ENCODE data around the gene SARM1.

The SARM1 gene

DNA sequence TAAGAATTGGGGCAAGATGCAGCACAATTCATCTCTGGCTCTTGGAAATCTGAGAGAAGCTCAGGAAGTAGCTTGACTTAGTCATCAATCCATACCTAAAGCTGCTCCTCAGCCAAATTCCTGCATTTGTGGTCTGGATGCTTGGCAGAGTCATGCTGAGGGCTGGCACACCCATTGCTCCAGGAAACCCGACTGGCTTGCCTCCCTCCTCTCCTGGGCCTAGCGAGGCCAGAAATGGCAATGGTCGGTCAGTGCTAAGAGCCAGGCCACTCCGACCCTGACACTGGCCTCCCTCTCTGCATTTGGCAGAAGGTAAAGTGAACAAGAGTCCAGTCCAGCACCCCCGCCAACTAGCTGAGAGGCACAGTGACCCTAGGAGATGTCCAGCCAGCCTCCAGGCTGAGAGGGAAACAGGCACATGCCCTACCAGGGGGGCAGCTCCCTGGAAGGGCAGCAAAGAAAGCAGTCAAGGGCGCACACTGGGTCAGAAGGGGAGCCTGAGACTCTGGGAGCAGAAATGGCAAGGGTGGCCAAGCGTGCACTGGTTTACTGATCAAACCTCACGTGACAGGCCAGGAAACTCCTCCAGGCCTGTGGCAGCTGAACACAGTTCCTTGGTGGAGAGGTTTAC lies 24.1 kb upstream of the SARM1 start:
- peak; percentile 77 for DNase-seq (ENCODE audit: low read depth)
- H3K4me3 ChIP-seq (ENCODE audit: low read length) = no peak overlapping the region
- TF ChIP-seq, protein P1, sequence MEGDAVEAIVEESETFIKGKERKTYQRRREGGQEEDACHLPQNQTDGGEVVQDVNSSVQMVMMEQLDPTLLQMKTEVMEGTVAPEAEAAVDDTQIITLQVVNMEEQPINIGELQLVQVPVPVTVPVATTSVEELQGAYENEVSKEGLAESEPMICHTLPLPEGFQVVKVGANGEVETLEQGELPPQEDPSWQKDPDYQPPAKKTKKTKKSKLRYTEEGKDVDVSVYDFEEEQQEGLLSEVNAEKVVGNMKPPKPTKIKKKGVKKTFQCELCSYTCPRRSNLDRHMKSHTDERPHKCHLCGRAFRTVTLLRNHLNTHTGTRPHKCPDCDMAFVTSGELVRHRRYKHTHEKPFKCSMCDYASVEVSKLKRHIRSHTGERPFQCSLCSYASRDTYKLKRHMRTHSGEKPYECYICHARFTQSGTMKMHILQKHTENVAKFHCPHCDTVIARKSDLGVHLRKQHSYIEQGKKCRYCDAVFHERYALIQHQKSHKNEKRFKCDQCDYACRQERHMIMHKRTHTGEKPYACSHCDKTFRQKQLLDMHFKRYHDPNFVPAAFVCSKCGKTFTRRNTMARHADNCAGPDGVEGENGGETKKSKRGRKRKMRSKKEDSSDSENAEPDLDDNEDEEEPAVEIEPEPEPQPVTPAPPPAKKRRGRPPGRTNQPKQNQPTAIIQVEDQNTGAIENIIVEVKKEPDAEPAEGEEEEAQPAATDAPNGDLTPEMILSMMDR (conservative IDR thresholded peaks at IDR 0.05; ENCODE audit: low read depth, low read length) = no peak

DNA sequence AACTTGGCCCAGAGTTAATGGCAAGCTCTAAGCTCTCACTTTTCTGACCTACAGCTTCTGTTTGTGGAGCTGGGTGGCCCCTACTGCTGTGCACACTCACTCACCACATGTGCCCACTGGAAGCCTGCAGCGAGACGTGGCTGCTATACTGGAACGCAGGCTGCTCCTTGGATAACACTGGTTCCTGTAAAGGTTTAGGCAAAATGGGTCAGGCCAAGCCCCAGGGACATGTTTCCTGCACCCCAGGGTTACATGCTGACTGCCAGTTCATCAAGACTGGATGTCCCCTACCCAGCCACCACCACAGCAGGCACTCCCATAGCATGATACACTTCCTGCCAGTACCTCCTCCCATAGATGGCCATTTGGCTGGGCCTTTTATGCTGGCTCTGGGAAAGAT lies 22.5 kb upstream of the SARM1 start:
- TF ChIP-seq, protein P1 (conservative IDR thresholded peaks at IDR 0.05; ENCODE audit: low read depth, low read length) = no peak
- DNase-seq (ENCODE audit: low read depth) = no peak
- no peak overlapping the region for H3K4me3 ChIP-seq (ENCODE audit: low read length)

DNA sequence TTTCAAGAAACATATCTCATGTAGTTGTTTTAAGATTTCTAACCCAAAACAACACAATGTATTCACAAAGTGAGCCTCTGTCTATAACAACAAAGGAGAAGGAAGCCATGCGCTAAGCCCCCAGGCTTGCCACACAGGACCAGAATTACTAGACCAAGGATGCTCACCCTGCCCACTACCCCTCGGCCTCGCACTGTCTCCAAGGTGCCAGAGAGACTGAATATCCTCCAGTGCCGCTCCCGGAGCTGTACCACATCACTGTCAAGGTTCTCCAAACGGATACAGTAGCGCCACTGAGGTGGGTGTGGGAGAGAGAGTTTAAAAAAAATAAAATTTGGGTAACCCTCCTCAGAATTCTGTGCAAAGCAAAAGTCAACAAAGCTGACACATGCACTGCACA lies 21.2 kb upstream of the SARM1 start:
- TF ChIP-seq, protein P1 (conservative IDR thresholded peaks at IDR 0.05; ENCODE audit: low read depth, low read length) = no peak
- H3K4me3 ChIP-seq (ENCODE audit: low read length) = no peak overlapping the region
- no peak for DNase-seq (ENCODE audit: low read depth)

DNA sequence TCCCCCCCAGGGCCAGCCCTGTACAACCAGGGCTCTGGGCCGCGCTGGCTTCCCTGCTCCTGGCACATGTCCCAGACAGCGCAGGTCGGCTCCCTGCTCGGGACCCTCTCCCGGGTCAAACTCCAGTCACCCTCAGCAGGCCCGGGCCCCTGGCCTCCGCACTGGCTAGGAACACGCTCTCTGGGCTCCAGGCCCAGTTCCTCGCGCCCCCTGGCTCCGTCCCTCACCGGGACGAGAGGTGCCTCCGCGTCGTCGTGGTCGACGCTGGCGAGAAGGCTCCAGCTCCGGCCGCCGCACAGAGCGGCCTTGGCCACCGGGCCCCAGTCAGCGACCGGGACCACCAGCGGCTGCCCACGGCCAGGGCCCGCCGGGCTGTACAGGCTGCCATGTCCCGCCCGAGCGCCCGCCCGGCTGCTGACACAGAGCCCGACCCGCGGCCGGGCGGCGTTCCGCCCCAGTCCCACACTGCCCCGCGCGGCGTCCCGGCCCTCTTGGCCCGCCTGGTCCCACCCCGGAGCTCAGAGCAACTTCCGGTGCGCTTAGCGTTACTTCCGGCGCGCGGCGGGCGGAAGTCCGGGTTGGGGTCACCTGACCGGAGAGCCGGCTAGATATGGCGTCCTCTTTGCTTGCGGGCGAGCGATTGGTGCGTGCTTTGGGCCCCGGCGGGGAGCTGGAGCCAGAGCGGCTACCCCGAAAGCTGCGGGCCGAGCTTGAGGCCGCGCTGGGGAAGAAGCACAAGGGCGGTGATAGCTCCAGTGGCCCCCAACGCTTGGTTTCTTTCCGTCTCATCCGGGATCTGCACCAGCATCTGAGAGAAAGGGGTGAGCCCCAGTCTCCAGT lies 14.2 kb upstream of the SARM1 start, which contains the start of gene POLDIP2:
Gene POLDIP2, minus strand, starts transcription at position 467 of the 840 bp plus-strand sequence. Its CDS starts 79 bp downstream, at position 388.
- H3K4me3 ChIP-seq (ENCODE audit: low read length) = peak within 1 kb of the TSS; percentile 79
- TF ChIP-seq, protein P1 (conservative IDR thresholded peaks at IDR 0.05; ENCODE audit: low read depth, low read length) = no peak
- peak; percentile 68 for DNase-seq (ENCODE audit: low read depth)

GRCh38 chr17:28357901-28358197 lies 13.6 kb upstream of the SARM1 start:
- DNase-seq (ENCODE audit: low read depth) = no peak
- TF ChIP-seq, protein P1 (conservative IDR thresholded peaks at IDR 0.05; ENCODE audit: low read depth, low read length) = no peak
- peak overlapping the region; percentile 79 for H3K4me3 ChIP-seq (ENCODE audit: low read length)

GRCh38 chr17:28363186-28363585 lies 8.3 kb upstream of the SARM1 start:
- DNase-seq (ENCODE audit: low read depth) = no peak
- H3K4me3 ChIP-seq (ENCODE audit: low read length) = no peak overlapping the region
- TF ChIP-seq, protein P1 (conservative IDR thresholded peaks at IDR 0.05; ENCODE audit: low read depth, low read length) = no peak

All from retinal pigment epithelial cell (primary cell).